ENCODE measurements around the gene OR9A4. TPM values are rescaled to one million over a fixed set of nuclear protein-coding genes. Genes with fewer than 3 reads are reported as not detected.

Gene OR9A4
- total and polyA plus RNA-seq, 7 donors: 0.03 TPM; not detected in 6

DNA sequence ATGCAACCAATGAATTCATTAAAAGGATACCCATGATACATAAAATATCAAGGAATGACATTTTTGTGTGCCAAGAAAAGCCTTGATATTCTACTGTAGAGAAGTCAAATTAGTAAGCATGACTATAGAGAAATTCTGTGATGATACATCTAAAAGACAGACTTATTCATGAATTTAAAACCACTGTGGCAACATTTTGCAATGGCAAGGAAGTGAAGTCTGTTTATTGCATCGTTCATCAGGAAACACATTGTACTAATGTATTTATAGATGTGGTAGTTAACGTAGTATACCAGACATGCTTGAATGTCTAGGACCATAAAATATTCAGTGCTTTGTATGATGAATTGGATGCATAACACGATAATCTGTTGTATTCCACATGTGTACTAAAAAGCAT, 39.9 kb downstream of the OR9A4 start:
- Histone ChIP-seq H3K4me1 (no peaks in the 10 kb centered on the region), H3K4me3 (no peak overlapping the region), H3K27ac (no peak overlapping the region), H3K9me3 (no peaks in the 10 kb centered on the region), H3K36me3 (ENCODE audit: insufficient read depth in 1 of 2, low read depth in 1 of 2) (no peaks in the 10 kb centered on the region), H3K27me3 (ENCODE audit: insufficient read depth in 3 of 3, low read length in 2 of 3) (no peaks in the 10 kb centered on the region)
- no peak for DNase-seq
- intact Hi-C loops (cut with DNase I): no loop called here
- TF ChIP-seq, protein P1, sequence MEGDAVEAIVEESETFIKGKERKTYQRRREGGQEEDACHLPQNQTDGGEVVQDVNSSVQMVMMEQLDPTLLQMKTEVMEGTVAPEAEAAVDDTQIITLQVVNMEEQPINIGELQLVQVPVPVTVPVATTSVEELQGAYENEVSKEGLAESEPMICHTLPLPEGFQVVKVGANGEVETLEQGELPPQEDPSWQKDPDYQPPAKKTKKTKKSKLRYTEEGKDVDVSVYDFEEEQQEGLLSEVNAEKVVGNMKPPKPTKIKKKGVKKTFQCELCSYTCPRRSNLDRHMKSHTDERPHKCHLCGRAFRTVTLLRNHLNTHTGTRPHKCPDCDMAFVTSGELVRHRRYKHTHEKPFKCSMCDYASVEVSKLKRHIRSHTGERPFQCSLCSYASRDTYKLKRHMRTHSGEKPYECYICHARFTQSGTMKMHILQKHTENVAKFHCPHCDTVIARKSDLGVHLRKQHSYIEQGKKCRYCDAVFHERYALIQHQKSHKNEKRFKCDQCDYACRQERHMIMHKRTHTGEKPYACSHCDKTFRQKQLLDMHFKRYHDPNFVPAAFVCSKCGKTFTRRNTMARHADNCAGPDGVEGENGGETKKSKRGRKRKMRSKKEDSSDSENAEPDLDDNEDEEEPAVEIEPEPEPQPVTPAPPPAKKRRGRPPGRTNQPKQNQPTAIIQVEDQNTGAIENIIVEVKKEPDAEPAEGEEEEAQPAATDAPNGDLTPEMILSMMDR (IDR thresholded peaks at IDR 0.05): no peak
- no peak for ATAC-seq
- 58 to 69% (median 69%) methylated on average over 3 of the region's 3 CpGs for WGBS, 3 donors

DNA sequence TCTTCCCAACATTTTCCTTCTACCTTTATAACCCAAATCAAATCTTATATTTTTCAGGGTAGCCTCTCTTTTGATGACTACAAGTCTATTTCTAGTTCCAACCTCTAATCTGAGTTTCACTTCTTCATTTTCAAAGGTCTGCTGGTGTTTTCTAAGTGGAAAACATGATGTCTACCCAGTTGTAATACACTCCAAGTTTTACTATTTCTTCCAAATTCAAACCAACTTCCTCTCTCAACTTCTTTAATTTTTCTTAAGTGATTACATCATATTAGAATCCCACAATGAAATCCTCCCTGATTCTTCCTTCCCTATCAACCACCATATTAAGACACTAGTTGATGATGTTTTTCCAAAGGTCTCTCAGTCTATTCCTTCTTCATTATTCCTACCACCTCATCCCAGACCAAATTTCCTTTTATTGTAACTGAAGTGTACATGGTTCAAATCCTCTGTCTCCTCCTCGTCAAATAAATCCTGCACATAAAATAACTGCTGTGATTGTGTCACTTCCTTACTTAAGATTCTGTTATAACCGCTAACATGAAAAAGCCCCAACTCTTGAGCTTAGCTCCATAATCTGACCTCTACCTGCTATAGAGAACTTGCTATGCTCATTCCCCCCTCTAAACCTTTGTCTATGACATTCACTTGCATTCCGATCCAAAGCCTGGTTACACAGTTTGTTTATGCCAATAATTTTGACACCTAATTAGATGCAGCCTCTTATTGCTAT, 44.7 kb downstream of the OR9A4 start:
- Histone ChIP-seq H3K27me3 (ENCODE audit: insufficient read depth in 3 of 3, low read length in 2 of 3) (no peaks in the 10 kb centered on the region), H3K4me1 (no peaks in the 10 kb centered on the region), H3K36me3 (ENCODE audit: insufficient read depth in 1 of 2, low read depth in 1 of 2) (no peaks in the 10 kb centered on the region), H3K27ac (no peak overlapping the region), H3K4me3 (no peak overlapping the region), H3K9me3 (no peaks in the 10 kb centered on the region)
- intact Hi-C loops (cut with DNase I): no loop called here
- no peak for DNase-seq
- ATAC-seq: no peak
- TF ChIP-seq, protein P1 (IDR thresholded peaks at IDR 0.05): no peak
- 81 to 89% (median 85%) methylated on average over 3 of the region's 3 CpGs for WGBS, 3 donors

Other genes with a start within 250 kb of the OR9A4 start
- 1 to 10 TPM; 4.4 to 5.7 (median 5.0) TPM for gene DENND11, start 214.2 kb upstream of the OR9A4 start, total RNA-seq
- gene DENND11, start 214.2 kb upstream of the OR9A4 start, polyA plus RNA-seq: 1 to 10 TPM; 1.7 to 4.2 (median 2.3) TPM
- not detected for gene WEE2, start 208.0 kb upstream of the OR9A4 start, total RNA-seq
- gene WEE2, start 208.0 kb upstream of the OR9A4 start, polyA plus RNA-seq: not detected
- gene SSBP1, start 178.0 kb upstream of the OR9A4 start, total RNA-seq: 100 to 1,000 TPM in 1 of 4 donors, 10 to 100 TPM in 3; 61.3 to 112 (median 86.8) TPM
- gene SSBP1, start 178.0 kb upstream of the OR9A4 start, polyA plus RNA-seq: 100 to 1,000 TPM; 154 to 272 (median 214) TPM
- under 1 TPM; 0.20 to 0.26 (median 0.25) TPM for gene TAS2R3, start 152.3 kb upstream of the OR9A4 start, total RNA-seq
- under 1 TPM in 1 of 3 donors, not detected in 2; 0.08 TPM for gene TAS2R3, start 152.3 kb upstream of the OR9A4 start, polyA plus RNA-seq
- under 1 TPM; 0.15 to 0.60 (median 0.29) TPM for gene TAS2R4, start 139.7 kb upstream of the OR9A4 start, total RNA-seq
- gene TAS2R4, start 139.7 kb upstream of the OR9A4 start, polyA plus RNA-seq: under 1 TPM; 0.04 to 0.07 (median 0.04) TPM
- gene TAS2R5, start 126.2 kb upstream of the OR9A4 start, total RNA-seq: under 1 TPM in 2 of 4 donors, not detected in 2; 0.32 to 0.66 TPM
- under 1 TPM; 0.06 to 0.40 (median 0.21) TPM for gene TAS2R5, start 126.2 kb upstream of the OR9A4 start, polyA plus RNA-seq
- not detected for gene PRSS37, start 74.9 kb upstream of the OR9A4 start, total RNA-seq
- not detected for gene PRSS37, start 74.9 kb upstream of the OR9A4 start, polyA plus RNA-seq
- gene CLEC5A, start 30.6 kb downstream of the OR9A4 start, total RNA-seq: 1 to 10 TPM in 1 of 4 donors, under 1 TPM in 2, not detected in 1; 0.34 to 1.2 (median 0.91) TPM
- gene CLEC5A, start 30.6 kb downstream of the OR9A4 start, polyA plus RNA-seq: under 1 TPM; 0.04 to 0.33 (median 0.11) TPM
- gene TAS2R38, start 57.4 kb downstream of the OR9A4 start, total RNA-seq: not detected
- not detected for gene TAS2R38, start 57.4 kb downstream of the OR9A4 start, polyA plus RNA-seq
- under 1 TPM; 0.28 to 0.74 (median 0.55) TPM for gene MGAM, start 79.5 kb downstream of the OR9A4 start, total RNA-seq
- under 1 TPM; 0.01 to 0.13 (median 0.03) TPM for gene MGAM, start 79.5 kb downstream of the OR9A4 start, polyA plus RNA-seq
- under 1 TPM in 1 of 4 donors, not detected in 3; 0.06 TPM for gene MGAM2, start 195.3 kb downstream of the OR9A4 start, total RNA-seq
- gene MGAM2, start 195.3 kb downstream of the OR9A4 start, polyA plus RNA-seq: under 1 TPM in 1 of 3 donors, not detected in 2; 0.03 TPM